GM19035 (cell line): ENCODE results near the gene ROPN1B.
"Not testable (repeated sequence)": the region's sequence is repeated elsewhere in the genome, so short reads cannot be mapped to it uniquely, and the experiment has no call there.

Source experiments
- ATAC-seq: cut with Tn5 transposase; IDR thresholded peaks from one replicate; pipeline ENCODE4 v1.9.1; 2021; ENCODE audit not compliant: unreplicated experiment

The ROPN1B gene

GRCh38 chr3:125968701-125969592 lies at the start of gene ROPN1B:
TSS of gene ROPN1B (plus strand) at chr3:125969178. CDS start at chr3:125972055, 2,877 bp downstream.
- ATAC-seq = not testable (repeated sequence)

- not testable (repeated sequence) for ATAC-seq
Measured at GRCh38 chr3:125920191-125920590, 48.8 kb upstream of the ROPN1B start.

GRCh38 chr3:125920751-125921279 lies 48.2 kb upstream of the ROPN1B start:
- not testable (repeated sequence) for ATAC-seq

GRCh38 chr3:125921712-125922111 lies 47.3 kb upstream of the ROPN1B start:
- not testable (repeated sequence) for ATAC-seq

GRCh38 chr3:125923324-125924115 lies 45.5 kb upstream of the ROPN1B start:
- ATAC-seq = not testable (repeated sequence)

GRCh38 chr3:125924276-125924675 lies 44.7 kb upstream of the ROPN1B start:
- not testable (repeated sequence) for ATAC-seq

GRCh38 chr3:125925727-125926126 lies 43.3 kb upstream of the ROPN1B start:
- ATAC-seq = not testable (repeated sequence)

GRCh38 chr3:125928771-125929545 lies 40.0 kb upstream of the ROPN1B start:
- not testable (repeated sequence) for ATAC-seq

- not testable (repeated sequence) for ATAC-seq
Measured at GRCh38 chr3:125929765-125930164, 39.2 kb upstream of the ROPN1B start.

- ATAC-seq = not testable (repeated sequence)
Measured at GRCh38 chr3:125931355-125931880, 37.6 kb upstream of the ROPN1B start.

- not testable (repeated sequence) for ATAC-seq
Measured at GRCh38 chr3:125933397-125934173, 35.4 kb upstream of the ROPN1B start.

GRCh38 chr3:125935252-125935874 lies 33.6 kb upstream of the ROPN1B start:
- not testable (repeated sequence) for ATAC-seq

- not testable (repeated sequence) for ATAC-seq
Measured at GRCh38 chr3:125936210-125936815, 32.7 kb upstream of the ROPN1B start.

GRCh38 chr3:125936891-125937290 lies 32.1 kb upstream of the ROPN1B start:
- ATAC-seq = not testable (repeated sequence)

GRCh38 chr3:125947806-125948205 lies 21.2 kb upstream of the ROPN1B start:
- not testable (repeated sequence) for ATAC-seq

- not testable (repeated sequence) for ATAC-seq
Measured at GRCh38 chr3:125948901-125949300, 20.1 kb upstream of the ROPN1B start.

- not testable (repeated sequence) for ATAC-seq
Measured at GRCh38 chr3:125951176-125951575, 17.8 kb upstream of the ROPN1B start.

- not testable (repeated sequence) for ATAC-seq
Measured at GRCh38 chr3:125957020-125957419, 12.0 kb upstream of the ROPN1B start.
